CD4-positive, alpha-beta T cell treated with Interleukin-1 beta for 1 hour (primary cell): ENCODE results near the gene ADAT3.

Experiments
- DNase-seq, 2 donors: peaks; one replicate each; pipeline ENCODE4 v3.0.0-alpha.2; 2020 to 2022

Gene ADAT3

DNA sequence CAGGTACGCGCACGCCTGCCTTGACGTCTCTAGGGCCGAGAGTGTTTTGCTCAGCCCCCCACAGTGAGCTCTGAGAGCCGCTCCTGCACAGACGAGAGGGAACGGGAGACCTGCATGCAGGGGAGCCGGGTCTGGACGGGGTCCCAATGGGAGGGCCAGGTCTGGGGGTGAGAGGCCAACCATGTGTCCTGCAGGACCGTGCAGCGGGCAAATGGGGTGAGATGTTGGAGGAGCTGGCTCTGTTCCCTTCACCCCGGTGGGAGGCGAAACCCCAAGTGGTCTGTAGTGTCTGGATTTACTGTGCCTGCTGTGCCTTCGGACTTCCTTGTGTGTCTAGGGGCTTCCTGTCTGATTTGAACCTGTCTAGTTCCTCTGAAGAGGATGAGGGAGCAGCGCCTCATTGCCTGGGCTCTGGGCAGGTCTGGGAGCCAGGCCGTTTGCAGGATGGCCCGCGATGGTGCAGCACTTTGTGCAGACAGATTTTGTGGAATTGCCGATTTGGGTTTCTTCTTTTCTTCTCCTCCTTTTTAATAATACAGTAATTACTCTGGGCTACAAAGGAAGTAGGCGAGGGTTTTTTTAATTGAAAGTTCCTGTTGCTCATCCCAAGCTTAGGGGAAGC is 37.8 kb downstream of the ADAT3 start:
- DNase-seq, result peak in 1 of 2 donors; percentile 32

- no peak for DNase-seq
These were observed 38.5 kb downstream of the ADAT3 start for GRCh38 chr19:1943661-1944087.

- DNase-seq, result peak in 1 of 2 donors; percentile 23
These were observed 39.1 kb downstream of the ADAT3 start for GRCh38 chr19:1944088-1944915.

DNA sequence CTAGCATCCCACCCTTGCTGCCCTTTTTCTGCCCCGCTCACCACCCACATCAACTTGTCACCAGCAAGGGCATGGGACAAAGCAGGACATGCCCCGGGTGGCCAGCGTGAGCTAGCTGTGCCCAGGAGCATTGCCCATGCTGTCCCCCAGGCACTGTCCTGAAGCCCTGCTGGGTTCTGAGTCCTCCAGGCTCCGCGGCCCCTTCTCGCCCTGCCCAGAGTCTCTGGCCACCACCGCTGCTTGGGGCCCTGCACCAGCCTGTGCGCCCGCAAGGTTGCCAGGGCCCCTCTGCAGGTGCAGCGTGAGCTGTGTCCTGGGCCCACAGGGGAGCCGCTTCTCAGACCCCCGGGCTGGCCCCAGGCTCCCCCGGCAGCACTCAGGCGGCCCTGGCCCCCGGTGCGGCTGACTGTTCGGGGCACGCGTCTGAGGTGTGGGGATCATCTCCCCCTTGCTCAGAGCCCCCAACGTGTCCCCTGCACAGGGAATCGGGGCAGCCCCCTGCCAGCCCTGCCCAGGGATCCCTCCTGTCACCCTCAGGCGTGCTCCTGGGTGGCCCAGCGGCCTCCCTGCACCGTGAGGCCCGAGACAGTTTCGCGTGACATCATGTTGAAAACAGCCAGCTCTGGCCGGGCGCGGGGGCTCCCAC is 39.8 kb downstream of the ADAT3 start:
- DNase-seq, result no peak

DNA sequence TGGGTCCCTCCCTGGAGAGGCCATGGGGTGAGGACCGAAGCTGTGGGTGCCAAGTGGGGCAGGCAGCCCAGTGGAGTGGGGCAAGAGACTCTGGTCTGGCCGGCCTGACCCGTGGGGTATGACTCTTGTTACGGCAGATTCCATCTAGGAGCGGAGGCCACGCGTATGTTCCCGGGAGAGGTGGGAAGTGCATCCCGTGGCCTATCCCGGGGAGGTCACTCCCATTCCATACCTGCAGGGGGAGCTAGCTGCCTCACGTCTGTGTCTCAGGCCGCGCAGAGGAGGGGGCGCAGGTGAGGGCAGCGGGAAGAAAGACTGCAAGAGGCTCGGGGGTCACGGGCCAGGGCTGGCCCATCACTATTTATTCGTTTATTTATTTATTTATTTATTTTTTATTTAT is 40.7 kb downstream of the ADAT3 start:
- DNase-seq, result peak in 1 of 2 donors; percentile 40

DNA sequence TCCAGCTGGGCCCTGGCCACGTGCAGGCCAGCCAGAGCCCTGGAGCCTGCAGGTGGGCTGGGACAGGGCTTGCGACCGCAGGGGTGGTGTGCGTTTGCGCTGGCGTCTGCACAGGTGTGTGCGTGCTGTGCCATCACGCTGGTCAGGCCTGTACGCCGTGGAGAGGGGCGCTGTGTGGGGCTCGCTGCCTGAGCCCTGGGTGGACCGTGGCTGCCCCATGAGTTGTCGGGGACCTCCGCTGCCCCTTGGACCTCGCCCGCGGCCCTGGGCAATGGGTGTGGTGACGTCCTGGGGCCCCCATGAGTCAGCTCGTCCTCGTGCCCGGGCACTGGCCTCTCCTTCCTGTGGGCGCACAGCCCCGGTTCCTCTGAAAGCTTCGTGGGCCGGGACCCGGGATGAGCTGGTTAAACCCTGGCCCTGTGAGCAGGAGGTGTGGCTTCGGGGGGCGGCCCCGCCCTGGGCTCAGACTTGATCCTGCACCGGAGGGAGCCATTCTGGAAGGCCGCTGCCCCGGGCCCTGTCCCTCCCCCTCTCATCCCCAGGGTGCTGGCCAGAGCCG is 42.5 kb downstream of the ADAT3 start:
- DNase-seq, result no peak

DNA sequence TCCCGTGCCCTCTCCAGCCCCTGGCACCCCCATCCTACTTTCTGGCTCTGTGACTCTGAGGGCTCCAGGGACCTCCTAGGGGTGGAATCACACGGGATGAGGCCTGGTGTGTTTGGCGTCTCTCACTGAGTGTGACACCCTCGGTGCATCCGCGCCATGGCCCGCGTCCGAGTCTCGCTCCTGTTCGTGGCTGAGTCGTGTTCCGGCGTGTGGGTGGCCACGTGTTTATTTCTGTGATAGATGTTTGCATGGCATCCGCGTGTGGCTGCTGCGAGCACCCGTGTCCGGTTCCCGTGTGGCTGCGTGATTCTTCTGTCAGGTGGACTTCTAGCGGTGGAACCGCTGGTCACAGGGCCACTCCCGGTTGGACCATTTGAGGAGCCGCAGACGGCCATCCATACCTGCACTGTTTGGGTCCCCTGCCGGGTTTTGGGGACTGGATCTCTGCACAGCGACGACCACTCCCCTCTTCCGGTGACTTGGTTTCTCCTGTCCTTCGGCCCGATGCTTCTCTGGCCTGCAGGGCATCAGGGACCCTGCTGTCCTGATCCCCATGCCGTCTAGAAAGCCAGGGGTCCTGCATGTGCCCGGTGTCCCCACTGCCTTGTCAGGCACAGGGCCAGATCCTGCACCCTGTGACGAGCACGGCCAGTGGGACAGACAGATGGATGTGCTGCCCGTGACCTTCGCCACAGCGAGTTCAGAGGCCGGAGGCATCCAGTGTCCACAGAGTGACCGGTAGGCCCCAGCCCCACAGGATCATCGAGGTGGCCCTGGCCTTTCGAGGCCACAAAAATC is 44.3 kb downstream of the ADAT3 start:
- no peak for DNase-seq

DNA sequence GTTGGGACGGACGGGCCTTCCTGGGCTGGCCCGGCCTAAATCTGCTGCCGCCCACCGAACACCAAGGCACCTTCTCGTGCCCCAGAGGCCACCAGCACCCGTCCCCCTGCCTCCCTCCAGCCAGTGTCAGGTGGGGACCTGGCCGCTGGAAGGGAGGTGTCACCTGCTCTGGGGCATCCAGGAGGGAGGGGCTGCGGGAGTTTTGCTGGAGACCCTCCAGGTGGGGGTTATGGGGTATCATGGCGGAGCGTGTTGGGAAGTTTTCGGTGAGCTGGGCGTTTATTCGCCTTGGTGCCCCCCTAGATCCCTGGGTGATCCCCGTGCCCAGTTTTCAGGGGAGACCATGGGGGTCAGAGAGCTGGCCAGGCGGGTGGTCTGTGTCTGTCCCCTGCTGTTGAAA is 45.4 kb downstream of the ADAT3 start:
- no peak for DNase-seq

GRCh38 chr19:1952635-1953034 is 47.4 kb downstream of the ADAT3 start:
- DNase-seq, result no peak

- DNase-seq, result no peak
These were observed 47.8 kb downstream of the ADAT3 start for GRCh38 chr19:1953037-1953436.

GRCh38 chr19:1953441-1954094 is 48.4 kb downstream of the ADAT3 start:
- no peak for DNase-seq

DNA sequence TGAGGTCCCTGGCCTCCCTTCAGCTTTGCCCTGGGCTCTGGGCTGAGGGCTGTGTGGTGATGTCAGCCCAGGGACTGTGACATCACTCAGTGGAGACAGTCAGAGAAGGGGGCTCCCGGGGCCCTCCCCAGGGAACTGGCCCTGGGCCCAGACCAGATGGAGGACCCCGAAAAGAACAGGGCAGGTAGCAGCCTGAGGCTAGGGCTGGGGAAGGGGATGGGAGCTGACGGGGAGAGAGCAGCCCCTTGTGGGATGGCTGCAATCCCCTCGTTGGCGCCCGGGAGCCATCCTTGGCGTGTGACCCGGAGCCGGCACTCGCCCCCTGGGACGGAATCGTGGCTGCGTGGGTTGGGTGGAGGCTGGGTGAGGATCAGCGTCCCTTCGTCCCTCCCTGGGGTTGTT is 49.3 kb downstream of the ADAT3 start:
- no peak for DNase-seq

- no peak for DNase-seq
These were observed 50.2 kb downstream of the ADAT3 start for GRCh38 chr19:1955171-1956121.

GRCh38 chr19:1956122-1956494 is 50.9 kb downstream of the ADAT3 start:
- no peak for DNase-seq

DNA sequence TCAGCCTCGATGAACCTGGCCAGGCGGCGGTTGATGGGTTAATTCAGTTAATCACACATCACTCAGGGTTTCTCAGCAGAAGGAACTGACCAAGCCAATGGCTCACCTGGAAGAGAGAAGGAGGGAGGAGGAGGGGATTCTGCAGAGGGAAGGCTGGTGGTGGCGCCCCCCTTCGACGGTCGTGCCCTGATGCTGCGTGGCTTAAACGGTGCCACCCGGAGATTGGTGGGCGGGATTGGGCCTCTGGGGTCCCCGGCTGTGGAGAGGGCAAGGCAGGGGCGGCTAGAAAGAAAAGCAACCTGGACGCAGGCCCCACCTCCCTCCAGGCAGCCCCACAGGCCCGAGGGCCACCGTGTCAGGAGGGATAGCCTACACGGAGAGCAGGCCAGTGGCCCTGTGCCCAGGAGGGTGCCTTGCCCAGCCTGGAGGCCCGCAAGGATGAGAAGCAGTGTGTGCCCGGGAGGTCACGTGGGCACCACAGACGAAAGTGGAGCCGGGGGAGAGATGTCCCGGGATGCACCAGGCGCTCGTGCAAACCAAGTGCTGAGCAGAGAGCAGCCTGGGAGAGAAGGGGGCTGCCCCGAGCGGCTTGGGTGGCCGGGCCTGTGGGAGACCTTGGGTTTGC is 51.8 kb downstream of the ADAT3 start:
- DNase-seq, result no peak

GRCh38 chr19:1957562-1958248 is 52.5 kb downstream of the ADAT3 start:
- no peak for DNase-seq

DNA sequence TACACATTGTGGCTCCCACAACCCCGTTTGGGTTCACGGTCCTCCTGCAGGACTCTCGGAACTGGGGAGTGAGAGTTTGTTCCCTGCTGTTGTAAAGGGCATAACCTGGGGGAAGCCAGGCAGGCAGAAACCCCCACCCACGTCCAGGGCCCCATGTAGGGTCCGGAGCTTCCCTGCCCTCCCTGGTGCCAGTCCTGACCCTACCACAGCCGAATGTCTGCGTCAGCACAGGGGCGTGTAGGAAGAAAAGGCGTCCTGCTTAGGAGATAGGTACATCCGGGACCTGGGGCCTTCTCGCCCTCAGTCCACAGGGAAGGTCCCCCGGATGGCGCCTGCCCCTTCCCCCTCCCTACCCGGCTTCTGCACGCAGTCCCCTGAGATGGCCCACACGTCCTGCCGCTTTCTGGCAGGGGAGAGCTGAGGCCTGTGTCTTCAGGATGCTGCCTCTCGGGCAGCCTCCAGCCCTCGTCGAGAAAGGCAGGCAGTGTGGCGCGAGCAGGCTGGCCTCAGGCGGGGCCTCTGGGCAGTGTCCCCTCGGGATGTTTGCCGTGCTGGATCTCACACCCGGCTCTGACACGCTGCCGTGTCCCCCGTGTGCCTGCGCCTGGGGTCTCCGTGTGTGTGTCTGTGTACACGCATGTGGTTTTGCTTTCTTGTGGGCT is 54.9 kb downstream of the ADAT3 start:
- no peak for DNase-seq

DNA sequence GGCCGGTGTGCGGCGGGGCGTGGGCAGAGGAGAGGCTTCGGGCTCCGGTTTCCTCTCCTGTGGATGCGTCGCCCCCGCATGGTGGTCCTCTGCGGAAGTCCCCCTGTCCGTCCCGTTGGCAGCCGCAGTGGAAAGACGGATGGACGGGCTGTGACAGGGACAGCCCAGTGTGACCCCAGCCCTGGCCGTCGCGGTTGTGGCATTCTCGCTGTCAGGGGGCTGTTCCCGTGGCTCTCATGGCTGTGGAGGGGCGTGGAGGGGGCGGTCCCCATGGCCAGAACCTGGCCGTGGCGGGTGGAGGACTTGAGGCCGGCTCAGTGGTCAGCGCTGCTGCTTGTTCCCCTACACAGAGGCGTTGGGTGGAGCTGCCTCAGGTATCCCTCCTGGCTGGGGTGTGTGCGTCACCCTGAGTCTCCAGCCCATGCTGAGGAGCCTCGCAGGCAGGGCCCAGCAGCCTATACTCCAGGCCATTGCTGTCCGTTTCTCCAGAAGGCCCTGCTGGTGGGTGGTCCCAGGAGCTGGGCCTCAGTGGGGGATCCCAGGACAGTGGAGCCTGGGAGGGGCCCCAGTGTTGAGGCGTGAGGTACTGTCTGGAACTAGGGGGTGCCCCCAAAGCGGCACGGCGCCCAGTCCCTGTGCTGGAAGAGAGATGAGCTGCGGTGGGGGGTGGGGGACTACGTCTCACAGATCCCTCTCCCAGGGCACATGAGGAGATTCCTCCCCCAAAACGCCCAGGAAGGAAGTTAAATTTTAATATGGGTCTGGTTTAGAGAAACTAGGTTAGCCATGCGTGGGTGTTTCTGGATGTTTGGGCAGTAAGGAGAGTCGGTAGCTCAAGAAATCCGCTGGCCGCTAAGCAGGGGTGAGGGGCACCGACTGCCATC is 56.0 kb downstream of the ADAT3 start:
- DNase-seq, result no peak
